Vagina (tissue), 2 donors: Measurements from ENCODE around the gene ANKRD22. TPM values are rescaled to one million over a fixed set of nuclear protein-coding genes. Genes with fewer than 3 reads are reported as not detected.
"Not testable (repeated sequence)": the region's sequence is repeated elsewhere in the genome, so short reads cannot be mapped to it uniquely, and the experiment has no call there.

Experiments
- DNase-seq, 2 donors: peaks; one replicate each; pipeline ENCODE4 v3.0.0-alpha.2; 2017; ENCODE audit errors: extremely low spot score in 2 of 2
- H3K27ac ChIP-seq: fragments of 200-600 bp; sonication (generic); one replicate; pipeline ENCODE4 v1.5.1; 2019
- H3K27me3 ChIP-seq: fragments of 200-600 bp; sonication (generic); one replicate; pipeline ENCODE4 v1.5.1; 2019
- H3K36me3 ChIP-seq, 2 donors: fragments of 200-600 bp; sonication (generic); one replicate each; pipeline ENCODE4 v1.5.1; 2017 to 2019
- H3K4me1 ChIP-seq: fragments of 200-600 bp; sonication (generic); one replicate; pipeline ENCODE4 v1.5.1; 2019
- H3K4me3 ChIP-seq, 2 donors: fragments of 200-600 bp; sonication (generic); 1 replicate in 1 of 2; 2 replicates in 1 of 2; pipeline ENCODE4 v1.5.1; 2016 to 2019
- H3K9me3 ChIP-seq: fragments of 200-600 bp; sonication (generic); one replicate; pipeline ENCODE4 v1.5.1; 2019
- CTCF ChIP-seq, 3 experiments: fragments of 450-650 bp in 2 of 3; fragments of 200-600 bp in 1 of 3; sonication (generic) in 1 of 3; IDR thresholded peaks; one replicate each; pipeline ENCODE4 v1.5.1; 2017 to 2019; ENCODE audit warnings: antibody characterized with exemption in 3 of 3, mild to moderate bottlenecking in 2 of 3, moderate library complexity in 2 of 3
- POLR2A ChIP-seq, 2 donors: fragments of 450-650 bp; IDR thresholded peaks; one replicate each; pipeline ENCODE4 v1.6.1; 2017; ENCODE audit warnings: antibody characterized with exemption in 2 of 2, mild to moderate bottlenecking in 2 of 2, moderate library complexity in 2 of 2
- POLR2AphosphoS5 ChIP-seq, 2 donors: sonication (generic); formaldehyde crosslinking; IDR thresholded peaks; one replicate each; pipeline ENCODE4 v1.9.0; 2017; ENCODE audit warnings: antibody characterized with exemption in 2 of 2, mild to moderate bottlenecking in 2 of 2, low read depth in 1 of 2; ENCODE audit not compliant: insufficient read depth in 1 of 2
- intact Hi-C: fragments of 100-400 bp; cut with DNase I; formaldehyde crosslinking; loops from one replicate; pipeline ENCODE4 v1.15.1; 2023
- total RNA-seq: library from RNA; depleted of rRNA; stranded (reverse); fragments of >200 nt; gene quantifications from one replicate; pipeline ENCODE4 v1.2.3, GENCODE V29; 2016

The ANKRD22 gene
- total RNA-seq, 1 donor from 2014 or later = 4.4 TPM

DNA sequence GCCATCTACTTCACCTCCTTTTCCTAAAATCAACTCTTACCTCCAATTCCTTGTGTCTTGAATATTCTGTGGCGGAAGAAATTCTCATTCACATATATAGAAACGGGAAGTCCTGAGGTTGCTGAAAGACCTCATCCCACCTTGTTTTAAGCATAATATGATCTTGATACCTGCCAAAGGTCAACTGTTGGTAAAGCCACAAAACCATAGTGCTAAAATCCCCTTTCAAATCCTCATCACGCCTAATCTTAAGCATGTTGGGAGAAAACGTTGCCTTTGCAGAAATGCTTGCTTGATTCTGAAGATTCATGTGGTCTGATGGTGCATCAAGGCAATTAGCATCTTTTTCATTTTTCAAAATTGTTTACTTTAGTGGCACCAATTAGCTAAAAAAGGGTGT lies 8.5 kb downstream of the ANKRD22 start:
- TF ChIP-seq POLR2A (IDR thresholded peaks at IDR 0.05) (no peak), CTCF (IDR thresholded peaks at IDR 0.05) (no peak), POLR2AphosphoS5 (IDR thresholded peaks at IDR 0.05; ENCODE audit: insufficient read depth in 1 of 2, low read depth in 1 of 2) (no peak)
- Histone ChIP-seq H3K36me3 (no peaks in the 10 kb centered on the region), H3K9me3 (no peaks in the 10 kb centered on the region), H3K27me3 (no peaks in the 10 kb centered on the region), H3K4me3 (no peak overlapping the region), H3K27ac (no peak overlapping the region), H3K4me1 (no peaks in the 10 kb centered on the region)
- intact Hi-C loops = no loop called here
- DNase-seq = no peak

DNA sequence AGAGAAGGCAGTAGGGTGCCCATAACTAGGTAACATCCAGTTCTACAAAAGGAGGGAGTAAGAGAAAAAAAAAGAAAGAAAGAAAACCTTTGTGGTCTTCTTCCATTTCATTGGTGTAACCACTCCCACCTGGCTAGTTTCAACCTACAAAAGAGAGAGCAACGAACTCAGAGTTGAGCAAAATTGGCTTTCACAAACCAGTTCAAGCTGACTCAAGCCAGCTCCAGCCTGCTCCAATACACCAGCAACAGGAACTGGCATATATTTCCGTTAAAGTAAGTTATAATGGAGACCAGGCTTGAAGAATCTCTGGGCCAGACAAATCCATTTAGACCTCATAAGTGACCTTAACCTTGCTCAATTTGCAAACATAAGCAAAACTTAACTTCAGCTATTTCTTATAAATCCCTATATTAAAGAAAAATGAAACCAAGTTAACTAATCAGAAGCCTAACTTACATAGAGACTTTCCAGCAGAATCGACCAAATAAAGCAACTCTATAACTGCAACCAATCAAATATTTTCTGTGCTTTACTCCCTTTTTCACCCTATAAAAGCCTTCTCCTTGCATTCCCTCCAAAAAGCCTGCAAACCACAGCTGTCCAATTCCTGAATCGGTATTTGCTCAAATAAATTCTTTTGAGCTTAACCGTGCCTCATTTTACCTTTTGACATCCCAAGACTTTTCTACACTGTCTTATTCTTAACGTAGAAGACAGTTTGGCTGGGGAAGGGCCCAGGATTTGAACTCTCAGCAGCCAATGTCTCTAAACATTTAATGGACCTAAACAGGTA lies 10.1 kb downstream of the ANKRD22 start:
- no peak for DNase-seq
- H3K4me1 ChIP-seq = no peaks in the 10 kb centered on the region
- intact Hi-C loops = no loop called here
- TF ChIP-seq CTCF (IDR thresholded peaks at IDR 0.05) = no peak
- TF ChIP-seq POLR2A (IDR thresholded peaks at IDR 0.05) = no peak
- TF ChIP-seq POLR2AphosphoS5 (IDR thresholded peaks at IDR 0.05; ENCODE audit: insufficient read depth in 1 of 2, low read depth in 1 of 2) = no peak
- no peak overlapping the region for H3K27ac ChIP-seq
- H3K4me3 ChIP-seq = no peak overlapping the region
- no peaks in the 10 kb centered on the region for H3K9me3 ChIP-seq
- no peaks in the 10 kb centered on the region for H3K36me3 ChIP-seq
- H3K27me3 ChIP-seq = no peaks in the 10 kb centered on the region

GRCh38 chr10:88840881-88841280 lies 10.8 kb downstream of the ANKRD22 start:
- no peaks in the 10 kb centered on the region for H3K27me3 ChIP-seq
- intact Hi-C loops = no loop called here
- no peak overlapping the region for H3K4me3 ChIP-seq
- no peaks in the 10 kb centered on the region for H3K9me3 ChIP-seq
- no peak for TF ChIP-seq POLR2A (IDR thresholded peaks at IDR 0.05)
- TF ChIP-seq CTCF (IDR thresholded peaks at IDR 0.05) = no peak
- no peak for TF ChIP-seq POLR2AphosphoS5 (IDR thresholded peaks at IDR 0.05; ENCODE audit: insufficient read depth in 1 of 2, low read depth in 1 of 2)
- DNase-seq = no peak
- no peaks in the 10 kb centered on the region for H3K4me1 ChIP-seq
- H3K36me3 ChIP-seq = no peaks in the 10 kb centered on the region
- no peak overlapping the region for H3K27ac ChIP-seq

- DNase-seq = no peak
- no peaks in the 10 kb centered on the region for H3K4me1 ChIP-seq
- H3K9me3 ChIP-seq = no peaks in the 10 kb centered on the region
- intact Hi-C loops = no loop called here
- no peaks in the 10 kb centered on the region for H3K36me3 ChIP-seq
- H3K27me3 ChIP-seq = no peaks in the 10 kb centered on the region
- no peak overlapping the region for H3K27ac ChIP-seq
- no peak for TF ChIP-seq CTCF (IDR thresholded peaks at IDR 0.05)
- TF ChIP-seq POLR2A (IDR thresholded peaks at IDR 0.05) = no peak
- TF ChIP-seq POLR2AphosphoS5 (IDR thresholded peaks at IDR 0.05; ENCODE audit: insufficient read depth in 1 of 2, low read depth in 1 of 2) = no peak
- H3K4me3 ChIP-seq = no peak overlapping the region
These were observed 11.5 kb downstream of the ANKRD22 start for GRCh38 chr10:88840104-88840503.

GRCh38 chr10:88838766-88839350 lies 12.8 kb downstream of the ANKRD22 start:
- no peak for TF ChIP-seq CTCF (IDR thresholded peaks at IDR 0.05)
- Histone ChIP-seq H3K4me3 (no peak overlapping the region), H3K4me1 (no peaks in the 10 kb centered on the region), H3K36me3 (no peaks in the 10 kb centered on the region), H3K27me3 (no peaks in the 10 kb centered on the region), H3K9me3 (no peaks in the 10 kb centered on the region), H3K27ac (no peak overlapping the region)
- intact Hi-C loops = loop anchor here (10.0 kb wide), 1 partner anchor 376 kb away; no protein-coding TSS in a partner anchor
- no peak for DNase-seq

- not testable (repeated sequence) for H3K4me1 ChIP-seq, H3K27me3 ChIP-seq, H3K36me3 ChIP-seq, H3K4me3 ChIP-seq, H3K27ac ChIP-seq, H3K9me3 ChIP-seq, DNase-seq
- intact Hi-C loops = loop anchor here (10.0 kb wide), 1 partner anchor 377 kb away; no protein-coding TSS in a partner anchor
These were observed 14.0 kb downstream of the ANKRD22 start for GRCh38 chr10:88837632-88838031.
